ENCODE data around the gene ZNF568.

Gene ZNF568

GRCh38 chr19:36962346-36962745 lies 46.2 kb downstream of the ZNF568 start:
- no peaks in the 10 kb centered on the region for H3K4me1 ChIP-seq (ENCODE audit: control insufficient read depth in 1 of 2, insufficient read depth in 2 of 2, low read length in 2 of 2)
- no peak overlapping the region for H3K27ac ChIP-seq (ENCODE audit: low read length)
- no peaks in the 10 kb centered on the region for H3K27me3 ChIP-seq (ENCODE audit: low read depth, low read length)
- H3K4me3 ChIP-seq (ENCODE audit: low read depth in 1 of 2, low read length in 2 of 2) = no peak overlapping the region
- H3K36me3 ChIP-seq (ENCODE audit: control insufficient read depth in 1 of 2, insufficient read depth in 2 of 2, low read length in 2 of 2) = peaks cover 0 to 20% of the 10 kb centered on the region in 2 donors
- peaks cover 10 to 45% of the 10 kb centered on the region in 2 donors for H3K9me3 ChIP-seq (ENCODE audit: control insufficient read depth in 1 of 2, low read length in 2 of 2)

- Histone ChIP-seq H3K4me3 (ENCODE audit: low read depth in 1 of 2, low read length in 2 of 2) (peak overlapping the region in 1 of 2 donors; percentile 5), H3K4me1 (ENCODE audit: control insufficient read depth in 1 of 2, insufficient read depth in 2 of 2, low read length in 2 of 2) (no peaks in the 10 kb centered on the region), H3K9me3 (ENCODE audit: control insufficient read depth in 1 of 2, low read length in 2 of 2) (peaks cover 10 to 41% of the 10 kb centered on the region in 2 donors)
Observed at GRCh38 chr19:36963280-36963679, 47.1 kb downstream of the ZNF568 start.

GRCh38 chr19:36972571-36972970 lies 56.4 kb downstream of the ZNF568 start:
- peaks cover 0 to 13% of the 10 kb centered on the region in 2 donors for H3K36me3 ChIP-seq (ENCODE audit: control insufficient read depth in 1 of 2, insufficient read depth in 2 of 2, low read length in 2 of 2)
- peaks cover 0 to 17% of the 10 kb centered on the region in 2 donors for H3K4me1 ChIP-seq (ENCODE audit: control insufficient read depth in 1 of 2, insufficient read depth in 2 of 2, low read length in 2 of 2)
- H3K9me3 ChIP-seq (ENCODE audit: control insufficient read depth in 1 of 2, low read length in 2 of 2) = peaks cover 0 to 2% of the 10 kb centered on the region in 2 donors
- H3K27me3 ChIP-seq (ENCODE audit: low read depth, low read length) = no peaks in the 10 kb centered on the region
- peak overlapping the region; percentile 75 to 80 for H3K4me3 ChIP-seq (ENCODE audit: low read depth in 1 of 2, low read length in 2 of 2)
- H3K27ac ChIP-seq (ENCODE audit: low read length) = peak overlapping the region; percentile 31

More at GRCh38 chr19:36963280-36963679, 47.1 kb downstream of the ZNF568 start:
- Histone ChIP-seq H3K27me3 (ENCODE audit: low read depth, low read length) (no peaks in the 10 kb centered on the region), H3K27ac (ENCODE audit: low read length) (no peak overlapping the region), H3K36me3 (ENCODE audit: control insufficient read depth in 1 of 2, insufficient read depth in 2 of 2, low read length in 2 of 2) (peaks cover 0 to 20% of the 10 kb centered on the region in 2 donors)

- peaks cover 0 to 14% of the 10 kb centered on the region in 2 donors for H3K36me3 ChIP-seq (ENCODE audit: control insufficient read depth in 1 of 2, insufficient read depth in 2 of 2, low read length in 2 of 2)
Observed at GRCh38 chr19:36973021-36973843, 57.1 kb downstream of the ZNF568 start.

GRCh38 chr19:36973844-36974195 lies 57.7 kb downstream of the ZNF568 start:
- Histone ChIP-seq H3K27me3 (ENCODE audit: low read depth, low read length) (no peaks in the 10 kb centered on the region), H3K4me3 (ENCODE audit: low read depth in 1 of 2, low read length in 2 of 2) (peak overlapping the region; percentile 75 to 80), H3K9me3 (ENCODE audit: control insufficient read depth in 1 of 2, low read length in 2 of 2) (peaks cover 0 to 2% of the 10 kb centered on the region in 2 donors), H3K4me1 (ENCODE audit: control insufficient read depth in 1 of 2, insufficient read depth in 2 of 2, low read length in 2 of 2) (peaks cover 0 to 17% of the 10 kb centered on the region in 2 donors), H3K27ac (ENCODE audit: low read length) (no peak overlapping the region), H3K36me3 (ENCODE audit: control insufficient read depth in 1 of 2, insufficient read depth in 2 of 2, low read length in 2 of 2) (peaks cover 0 to 16% of the 10 kb centered on the region in 2 donors)

More at GRCh38 chr19:36973021-36973843, 57.1 kb downstream of the ZNF568 start:
- H3K9me3 ChIP-seq (ENCODE audit: control insufficient read depth in 1 of 2, low read length in 2 of 2) = peaks cover 0 to 2% of the 10 kb centered on the region in 2 donors
- H3K27me3 ChIP-seq (ENCODE audit: low read depth, low read length) = no peaks in the 10 kb centered on the region
- peak overlapping the region; percentile 31 for H3K27ac ChIP-seq (ENCODE audit: low read length)
- H3K4me1 ChIP-seq (ENCODE audit: control insufficient read depth in 1 of 2, insufficient read depth in 2 of 2, low read length in 2 of 2) = peaks cover 0 to 17% of the 10 kb centered on the region in 2 donors
- peak overlapping the region; percentile 75 to 80 for H3K4me3 ChIP-seq (ENCODE audit: low read depth in 1 of 2, low read length in 2 of 2)

GRCh38 chr19:36986131-36986530 lies 70.0 kb downstream of the ZNF568 start:
- Histone ChIP-seq H3K27me3 (ENCODE audit: low read depth, low read length) (no peaks in the 10 kb centered on the region), H3K9me3 (ENCODE audit: control insufficient read depth in 1 of 2, low read length in 2 of 2) (peaks cover 4 to 13% of the 10 kb centered on the region in 2 donors), H3K4me1 (ENCODE audit: control insufficient read depth in 1 of 2, insufficient read depth in 2 of 2, low read length in 2 of 2) (no peaks in the 10 kb centered on the region), H3K36me3 (ENCODE audit: control insufficient read depth in 1 of 2, insufficient read depth in 2 of 2, low read length in 2 of 2) (peaks cover 0 to 58% of the 10 kb centered on the region in 2 donors), H3K4me3 (ENCODE audit: low read depth in 1 of 2, low read length in 2 of 2) (no peak overlapping the region), H3K27ac (ENCODE audit: low read length) (no peak overlapping the region)

- Histone ChIP-seq H3K36me3 (ENCODE audit: control insufficient read depth in 1 of 2, insufficient read depth in 2 of 2, low read length in 2 of 2) (peaks cover 4 to 59% of the 10 kb centered on the region in 2 donors), H3K9me3 (ENCODE audit: control insufficient read depth in 1 of 2, low read length in 2 of 2) (peaks cover 5 to 15% of the 10 kb centered on the region in 2 donors), H3K4me1 (ENCODE audit: control insufficient read depth in 1 of 2, insufficient read depth in 2 of 2, low read length in 2 of 2) (no peaks in the 10 kb centered on the region), H3K27ac (ENCODE audit: low read length) (no peak overlapping the region), H3K4me3 (ENCODE audit: low read depth in 1 of 2, low read length in 2 of 2) (no peak overlapping the region), H3K27me3 (ENCODE audit: low read depth, low read length) (no peaks in the 10 kb centered on the region)
Observed at GRCh38 chr19:36986601-36987000, 70.5 kb downstream of the ZNF568 start.

- peaks cover 7 to 62% of the 10 kb centered on the region in 2 donors for H3K36me3 ChIP-seq (ENCODE audit: control insufficient read depth in 1 of 2, insufficient read depth in 2 of 2, low read length in 2 of 2)
- no peak overlapping the region for H3K27ac ChIP-seq (ENCODE audit: low read length)
- H3K9me3 ChIP-seq (ENCODE audit: control insufficient read depth in 1 of 2, low read length in 2 of 2) = peaks cover 7 to 15% of the 10 kb centered on the region in 2 donors
Observed at GRCh38 chr19:36987091-36987490, 71.0 kb downstream of the ZNF568 start.

GRCh38 chr19:36997152-36997842 lies 81.2 kb downstream of the ZNF568 start:
- H3K36me3 ChIP-seq (ENCODE audit: control insufficient read depth in 1 of 2, insufficient read depth in 2 of 2, low read length in 2 of 2) = peaks cover 11 to 56% of the 10 kb centered on the region in 2 donors
- peak overlapping the region in 1 of 2 donors; percentile 30 for H3K4me3 ChIP-seq (ENCODE audit: low read depth in 1 of 2, low read length in 2 of 2)
- peaks cover 11 to 46% of the 10 kb centered on the region in 2 donors for H3K9me3 ChIP-seq (ENCODE audit: control insufficient read depth in 1 of 2, low read length in 2 of 2)

More at GRCh38 chr19:36987091-36987490, 71.0 kb downstream of the ZNF568 start:
- no peaks in the 10 kb centered on the region for H3K27me3 ChIP-seq (ENCODE audit: low read depth, low read length)
- no peaks in the 10 kb centered on the region for H3K4me1 ChIP-seq (ENCODE audit: control insufficient read depth in 1 of 2, insufficient read depth in 2 of 2, low read length in 2 of 2)
- no peak overlapping the region for H3K4me3 ChIP-seq (ENCODE audit: low read depth in 1 of 2, low read length in 2 of 2)

GRCh38 chr19:36997843-36998235 lies 81.7 kb downstream of the ZNF568 start:
- Histone ChIP-seq H3K27ac (ENCODE audit: low read length) (no peak overlapping the region), H3K27me3 (ENCODE audit: low read depth, low read length) (no peaks in the 10 kb centered on the region), H3K36me3 (ENCODE audit: control insufficient read depth in 1 of 2, insufficient read depth in 2 of 2, low read length in 2 of 2) (peaks cover 11 to 51% of the 10 kb centered on the region in 2 donors), H3K4me1 (ENCODE audit: control insufficient read depth in 1 of 2, insufficient read depth in 2 of 2, low read length in 2 of 2) (no peaks in the 10 kb centered on the region), H3K9me3 (ENCODE audit: control insufficient read depth in 1 of 2, low read length in 2 of 2) (peaks cover 11 to 47% of the 10 kb centered on the region in 2 donors), H3K4me3 (ENCODE audit: low read depth in 1 of 2, low read length in 2 of 2) (no peak overlapping the region)

More at GRCh38 chr19:36997152-36997842, 81.2 kb downstream of the ZNF568 start:
- Histone ChIP-seq H3K27me3 (ENCODE audit: low read depth, low read length) (no peaks in the 10 kb centered on the region), H3K27ac (ENCODE audit: low read length) (no peak overlapping the region), H3K4me1 (ENCODE audit: control insufficient read depth in 1 of 2, insufficient read depth in 2 of 2, low read length in 2 of 2) (no peaks in the 10 kb centered on the region)

GRCh38 chr19:36999313-36999712 lies 83.2 kb downstream of the ZNF568 start:
- Histone ChIP-seq H3K9me3 (ENCODE audit: control insufficient read depth in 1 of 2, low read length in 2 of 2) (peaks cover 11 to 42% of the 10 kb centered on the region in 2 donors), H3K27ac (ENCODE audit: low read length) (no peak overlapping the region), H3K27me3 (ENCODE audit: low read depth, low read length) (no peaks in the 10 kb centered on the region), H3K36me3 (ENCODE audit: control insufficient read depth in 1 of 2, insufficient read depth in 2 of 2, low read length in 2 of 2) (peaks cover 11 to 36% of the 10 kb centered on the region in 2 donors), H3K4me1 (ENCODE audit: control insufficient read depth in 1 of 2, insufficient read depth in 2 of 2, low read length in 2 of 2) (no peaks in the 10 kb centered on the region), H3K4me3 (ENCODE audit: low read depth in 1 of 2, low read length in 2 of 2) (no peak overlapping the region)

Data from muscle layer of duodenum (tissue), 2 donors.